Large intestine (tissue), 3 donors: ENCODE results near the gene TBC1D4. TPM values are rescaled to one million over a fixed set of nuclear protein-coding genes. Genes with fewer than 3 reads are reported as not detected.
"Not testable (repeated sequence)": the region's sequence is repeated elsewhere in the genome, so short reads cannot be mapped to it uniquely, and the experiment has no call there.

ENCODE experiments used
- DNase-seq, 2 donors: peaks; one replicate each; pipeline versions ENCODE4 v3.0.0 to v3.0.0-alpha.2; 2013
- H3K27ac ChIP-seq: one replicate; pipeline ENCODE4 v1.5.1; 2013; ENCODE audit warnings: low read length
- H3K27me3 ChIP-seq: 2 replicates; pipeline ENCODE4 v1.6.1; 2013; ENCODE audit warnings: low read length; ENCODE audit not compliant: control insufficient read depth, insufficient read depth
- H3K36me3 ChIP-seq: 2 replicates; pipeline ENCODE4 v1.6.1; 2013; ENCODE audit warnings: low read length; ENCODE audit not compliant: control insufficient read depth, insufficient read depth
- H3K4me1 ChIP-seq: one replicate; pipeline ENCODE4 v1.6.1; 2013; ENCODE audit warnings: low read length; ENCODE audit not compliant: control insufficient read depth, insufficient read depth
- H3K4me3 ChIP-seq: one replicate; pipeline ENCODE4 v1.5.1; 2013; ENCODE audit warnings: low read length
- H3K9me3 ChIP-seq: one replicate; pipeline ENCODE4 v1.6.1; 2013; ENCODE audit warnings: mild to moderate bottlenecking, low read depth, low read length, moderate library complexity; ENCODE audit not compliant: control insufficient read depth
- WGBS: methylation state at CpG from one replicate; pipeline ENCODE4 v1.1.5; 2013; ENCODE audit warnings: low lambda C conversion rate; ENCODE audit not compliant: insufficient coverage; 5-methylcytosine and 5-hydroxymethylcytosine counted together
- polyA plus RNA-seq: library from polyadenylated mRNA; unstranded; fragments of 120-200 nt; gene quantifications from one replicate; pipeline ENCODE4 v1.2.1, GENCODE V29; 2013

Gene TBC1D4
- polyA plus RNA-seq, 1 donor = 10.1 TPM

DNA sequence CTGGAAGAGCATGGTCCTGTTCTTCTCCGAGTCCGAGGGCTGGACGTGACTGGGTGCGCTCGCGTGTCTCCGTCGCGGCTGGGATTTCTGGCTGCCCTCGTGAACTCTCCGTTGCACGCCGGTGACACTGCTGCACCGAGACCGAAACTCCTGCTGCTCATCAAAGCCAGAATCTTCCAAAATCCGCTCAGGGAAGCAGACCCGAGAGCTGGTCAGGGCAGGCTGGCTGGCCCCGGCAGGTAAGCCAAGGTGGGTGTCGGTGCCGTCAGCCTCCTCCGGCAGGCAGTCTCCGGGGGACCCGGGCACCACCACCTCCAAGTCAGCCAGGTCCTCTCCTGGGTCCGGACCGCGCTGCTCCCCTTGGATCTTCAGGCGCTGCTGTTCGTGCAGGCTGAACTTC is 119.9 kb downstream of the TBC1D4 start:
- Histone ChIP-seq H3K4me1 (no peaks in the 10 kb centered on the region), H3K9me3 (peaks cover 3% of the 10 kb centered on the region), H3K4me3 (no peak overlapping the region), H3K36me3 (no peaks in the 10 kb centered on the region), H3K27me3 (no peaks in the 10 kb centered on the region), H3K27ac (no peak overlapping the region)
- WGBS = no CpG with 5 or more reads among the region's 28 CpGs
- DNase-seq = no peak

DNA sequence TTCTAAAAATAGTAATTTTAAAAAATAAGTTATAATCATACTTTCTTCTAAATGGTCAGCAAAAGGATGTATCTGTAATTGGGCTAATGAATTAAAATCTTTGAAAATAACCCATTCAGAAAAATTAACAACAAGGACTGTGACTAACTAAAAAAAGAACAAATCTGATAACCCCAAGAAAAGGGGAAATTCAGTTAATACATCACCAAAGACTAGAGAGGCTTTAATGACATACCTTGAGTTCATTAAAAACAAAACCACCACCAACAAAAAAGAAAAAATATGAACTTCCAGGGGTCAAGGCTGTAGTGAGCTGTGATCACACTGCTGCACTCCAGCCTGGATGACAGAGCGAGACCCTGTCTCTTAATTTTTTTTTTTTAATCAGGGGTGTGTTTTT is 121.8 kb downstream of the TBC1D4 start:
- DNase-seq = no peak
- H3K36me3 ChIP-seq = no peaks in the 10 kb centered on the region
- no peaks in the 10 kb centered on the region for H3K4me1 ChIP-seq
- H3K27me3 ChIP-seq = no peaks in the 10 kb centered on the region
- H3K9me3 ChIP-seq = peaks cover 3% of the 10 kb centered on the region
- H3K27ac ChIP-seq = no peak overlapping the region
- WGBS = no CpG with 5 or more reads among the region's 1 CpG
- H3K4me3 ChIP-seq = no peak overlapping the region

DNA sequence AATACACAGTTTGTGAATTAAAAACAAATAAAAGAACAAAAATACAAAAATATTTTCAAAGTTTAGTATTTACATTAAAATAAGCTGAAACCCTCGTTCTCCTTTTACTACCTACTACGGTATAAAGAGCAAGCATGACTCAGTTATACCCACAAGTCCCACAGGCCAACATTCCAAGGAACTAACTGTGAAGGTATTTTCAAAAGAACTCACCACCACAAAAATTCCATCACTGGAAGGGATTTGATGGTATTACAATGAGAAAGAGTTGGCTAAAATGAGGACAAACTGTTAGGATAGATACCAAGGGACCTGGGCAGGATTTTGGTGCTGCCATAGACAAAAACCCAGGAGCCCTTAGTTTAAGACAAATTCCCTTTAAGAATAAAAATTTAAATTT is 122.7 kb downstream of the TBC1D4 start:
- DNase-seq = no peak
- Histone ChIP-seq H3K27me3 (no peaks in the 10 kb centered on the region), H3K4me1 (no peaks in the 10 kb centered on the region), H3K9me3 (peaks cover 3% of the 10 kb centered on the region), H3K27ac (no peak overlapping the region), H3K36me3 (no peaks in the 10 kb centered on the region), H3K4me3 (no peak overlapping the region)
- 73% methylated on average over 2 of the region's 2 CpGs for WGBS

DNA sequence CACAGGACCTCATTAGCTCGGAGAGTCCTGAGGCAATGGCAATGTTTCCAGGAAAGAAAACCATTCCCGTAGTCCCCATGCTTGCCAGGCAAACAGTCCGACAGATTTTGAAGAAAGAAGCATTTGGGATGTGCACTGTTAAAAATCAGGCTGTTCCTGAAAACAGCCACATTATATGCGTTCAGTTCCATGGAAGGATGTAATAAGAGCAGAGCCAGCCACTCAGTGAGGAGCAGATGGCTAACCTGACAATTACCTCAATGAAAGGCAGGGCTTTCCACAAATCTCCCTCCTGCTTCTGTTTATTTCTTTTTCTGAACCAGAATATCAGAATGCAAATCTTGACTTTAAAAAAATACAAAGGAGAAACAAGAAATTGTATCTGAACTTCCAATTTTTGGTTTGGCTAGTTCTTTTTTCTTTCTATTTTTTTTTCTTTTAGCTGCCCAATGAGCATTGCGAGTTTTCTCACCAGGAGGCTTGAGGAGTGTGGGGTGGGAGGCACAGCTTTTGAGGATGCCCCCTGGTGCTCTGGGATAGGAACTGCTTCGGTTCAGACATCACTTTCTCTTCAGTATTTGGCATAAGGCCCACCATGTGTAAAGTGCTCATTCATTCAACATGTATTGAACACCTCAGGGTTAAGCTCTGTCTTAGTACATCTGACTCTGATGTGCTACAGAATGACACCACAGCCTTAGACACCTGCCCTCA is 124.2 kb downstream of the TBC1D4 start:
- 90% methylated on average over 2 of the region's 6 CpGs for WGBS
- no peak overlapping the region for H3K4me3 ChIP-seq
- no peaks in the 10 kb centered on the region for H3K4me1 ChIP-seq
- no peak overlapping the region for H3K27ac ChIP-seq
- peaks cover 3% of the 10 kb centered on the region for H3K9me3 ChIP-seq
- no peaks in the 10 kb centered on the region for H3K27me3 ChIP-seq
- no peaks in the 10 kb centered on the region for H3K36me3 ChIP-seq
- peak in 1 of 2 donors; percentile 22 for DNase-seq

DNA sequence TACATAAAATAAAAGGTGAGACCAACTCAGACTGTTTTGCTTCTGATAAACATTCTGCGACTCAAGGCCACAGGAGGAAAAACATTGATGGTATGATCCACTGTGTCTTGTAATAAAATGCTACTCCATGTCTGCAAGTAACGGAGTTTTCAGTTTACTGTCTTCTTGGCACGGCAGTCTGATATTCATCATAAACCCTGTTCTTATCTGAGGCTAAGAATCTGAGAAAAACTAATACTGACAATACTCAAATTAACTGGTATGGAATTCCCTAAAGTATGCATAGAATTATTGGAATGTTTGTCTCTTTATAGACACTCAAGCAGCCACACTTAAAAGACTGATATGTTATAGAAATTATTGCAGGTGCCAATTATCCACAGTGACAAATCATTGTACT is 125.5 kb downstream of the TBC1D4 start:
- H3K9me3 ChIP-seq = no peaks in the 10 kb centered on the region
- no peak overlapping the region for H3K4me3 ChIP-seq
- no peaks in the 10 kb centered on the region for H3K36me3 ChIP-seq
- no peaks in the 10 kb centered on the region for H3K4me1 ChIP-seq
- no peak for DNase-seq
- no CpG with 5 or more reads among the region's 3 CpGs for WGBS
- H3K27me3 ChIP-seq = no peaks in the 10 kb centered on the region
- H3K27ac ChIP-seq = no peak overlapping the region

DNA sequence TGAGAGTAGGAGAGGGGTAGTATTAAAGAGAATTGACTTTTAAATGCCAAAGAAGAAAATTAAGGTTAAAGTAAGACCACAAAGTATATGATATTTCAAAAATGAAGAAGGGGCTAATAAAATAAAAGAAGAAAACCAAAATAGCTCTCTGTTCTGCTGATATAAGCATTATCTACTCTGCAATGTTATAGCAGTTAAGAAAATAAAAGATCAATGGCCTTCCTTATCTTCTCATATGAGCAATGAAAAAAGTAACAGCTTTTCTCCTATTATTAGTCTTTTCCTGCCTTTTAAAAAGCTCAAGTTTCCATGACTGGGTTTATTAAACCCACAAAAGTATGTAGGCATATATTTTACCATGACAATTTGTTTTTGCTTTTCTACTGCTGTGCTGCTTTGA is 126.4 kb downstream of the TBC1D4 start:
- H3K27me3 ChIP-seq = no peaks in the 10 kb centered on the region
- no peak overlapping the region for H3K4me3 ChIP-seq
- no peaks in the 10 kb centered on the region for H3K36me3 ChIP-seq
- H3K27ac ChIP-seq = no peak overlapping the region
- DNase-seq = no peak
- no peaks in the 10 kb centered on the region for H3K9me3 ChIP-seq
- H3K4me1 ChIP-seq = no peaks in the 10 kb centered on the region

DNA sequence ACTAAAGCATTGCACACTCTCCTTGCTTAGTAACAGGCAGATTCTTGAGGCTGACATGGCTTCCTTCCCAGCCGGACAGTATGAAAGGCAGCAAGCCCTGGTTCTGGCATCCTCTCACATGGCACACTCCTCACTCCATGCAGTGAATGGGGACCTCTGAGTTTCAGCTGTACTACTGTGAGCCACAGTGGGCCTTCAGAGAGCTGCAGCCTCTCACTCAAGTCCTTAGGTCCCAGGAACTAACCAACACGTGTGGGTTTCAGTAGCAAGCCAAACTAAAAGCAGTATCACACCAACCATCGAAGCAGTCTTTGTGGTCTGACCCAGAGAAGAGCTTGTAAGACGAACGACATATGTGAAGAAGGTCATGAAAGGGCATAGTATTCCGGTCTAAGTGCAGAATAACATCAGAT is 128.2 kb downstream of the TBC1D4 start:
- no peaks in the 10 kb centered on the region for H3K27me3 ChIP-seq
- no peaks in the 10 kb centered on the region for H3K9me3 ChIP-seq
- H3K36me3 ChIP-seq = no peaks in the 10 kb centered on the region
- no peak for DNase-seq
- H3K4me3 ChIP-seq = no peak overlapping the region
- 83% methylated on average over 4 of the region's 6 CpGs for WGBS
- no peaks in the 10 kb centered on the region for H3K4me1 ChIP-seq
- H3K27ac ChIP-seq = no peak overlapping the region

DNA sequence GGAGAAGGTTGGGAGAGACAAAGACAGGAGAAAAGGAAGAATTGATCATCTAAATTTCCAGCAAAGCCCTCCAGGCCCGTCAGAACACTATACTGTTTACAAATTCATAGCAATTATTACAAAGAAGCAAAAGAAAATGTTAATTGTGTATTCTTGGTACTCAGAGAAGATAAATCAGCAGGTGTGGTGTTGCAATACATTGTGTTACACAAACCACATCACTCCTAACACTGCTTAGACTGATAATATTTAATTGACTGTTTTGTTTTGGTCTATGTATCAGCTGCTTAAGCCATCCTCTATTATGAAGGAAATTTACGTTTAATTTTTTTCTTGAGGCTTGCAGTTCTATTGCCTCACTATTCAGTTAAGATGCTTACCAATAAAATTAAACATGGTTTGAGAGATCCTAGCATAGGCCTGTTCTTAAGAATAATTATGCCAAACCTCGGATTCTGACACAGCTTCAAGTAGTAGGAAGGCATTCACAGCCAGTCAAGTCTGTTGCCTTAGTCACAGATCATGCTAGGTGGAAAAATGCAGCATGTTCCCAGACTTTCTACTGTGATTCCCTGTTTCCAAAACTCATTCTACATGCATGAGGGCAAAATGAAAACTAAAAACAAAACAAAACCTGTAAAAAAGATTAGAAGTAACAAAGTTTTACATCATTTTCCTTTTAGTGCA is 129.2 kb downstream of the TBC1D4 start:
- no CpG with 5 or more reads among the region's 3 CpGs for WGBS
- H3K4me1 ChIP-seq = no peaks in the 10 kb centered on the region

DNA sequence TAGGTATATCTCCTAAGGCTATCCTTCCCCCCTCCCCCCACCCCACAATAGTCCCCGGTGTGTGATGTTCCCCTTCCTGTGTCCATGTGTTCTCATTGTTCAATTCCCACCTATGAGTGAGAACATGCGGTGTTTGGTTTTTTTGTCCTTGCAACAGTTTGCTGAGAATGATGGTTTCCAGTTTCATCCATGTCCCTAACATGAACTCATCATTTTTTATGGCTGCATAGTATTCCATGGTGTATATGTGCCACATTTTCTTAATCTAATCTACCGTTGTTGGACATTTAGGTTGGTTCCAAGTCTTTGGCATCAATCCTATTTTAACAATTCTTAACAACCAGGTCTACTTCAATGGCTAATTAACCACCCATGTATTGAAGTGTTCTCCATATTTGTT is 130.4 kb downstream of the TBC1D4 start:
- 100% methylated on average over 1 of the region's 3 CpGs for WGBS
- DNase-seq, H3K4me1 ChIP-seq, H3K27me3 ChIP-seq, H3K4me3 ChIP-seq, H3K27ac ChIP-seq, H3K36me3 ChIP-seq, H3K9me3 ChIP-seq: not testable (repeated sequence)

More for the DNA sequence above, 129.2 kb downstream of the TBC1D4 start:
- no peaks in the 10 kb centered on the region for H3K9me3 ChIP-seq
- no peaks in the 10 kb centered on the region for H3K27me3 ChIP-seq
- H3K36me3 ChIP-seq = no peaks in the 10 kb centered on the region
- DNase-seq = no peak
- H3K4me3 ChIP-seq = no peak overlapping the region
- H3K27ac ChIP-seq = no peak overlapping the region

DNA sequence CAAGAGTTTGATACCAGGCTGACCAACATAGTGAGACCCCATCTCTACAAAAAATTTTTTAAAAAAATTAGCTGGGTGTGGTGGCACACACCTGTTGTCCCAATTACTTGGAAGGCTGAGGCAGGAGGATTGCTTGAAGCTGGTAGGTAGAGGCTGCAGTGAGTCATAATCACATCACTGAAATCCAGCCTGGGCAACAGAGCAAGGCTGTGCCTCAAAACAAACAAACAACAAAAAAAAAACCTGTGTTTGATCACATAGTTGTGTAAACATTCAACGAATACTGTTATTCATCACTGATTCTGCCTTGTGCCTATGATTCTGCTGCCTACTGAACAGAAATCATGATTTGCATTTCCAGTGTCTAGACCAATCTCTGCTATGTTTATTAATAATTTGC is 134.0 kb downstream of the TBC1D4 start:
- Histone ChIP-seq H3K36me3 (no peaks in the 10 kb centered on the region), H3K27me3 (no peaks in the 10 kb centered on the region), H3K27ac (no peak overlapping the region), H3K9me3 (no peaks in the 10 kb centered on the region), H3K4me3 (no peak overlapping the region), H3K4me1 (no peaks in the 10 kb centered on the region)
- no CpG with 5 or more reads among the region's 1 CpG for WGBS
- DNase-seq = no peak

DNA sequence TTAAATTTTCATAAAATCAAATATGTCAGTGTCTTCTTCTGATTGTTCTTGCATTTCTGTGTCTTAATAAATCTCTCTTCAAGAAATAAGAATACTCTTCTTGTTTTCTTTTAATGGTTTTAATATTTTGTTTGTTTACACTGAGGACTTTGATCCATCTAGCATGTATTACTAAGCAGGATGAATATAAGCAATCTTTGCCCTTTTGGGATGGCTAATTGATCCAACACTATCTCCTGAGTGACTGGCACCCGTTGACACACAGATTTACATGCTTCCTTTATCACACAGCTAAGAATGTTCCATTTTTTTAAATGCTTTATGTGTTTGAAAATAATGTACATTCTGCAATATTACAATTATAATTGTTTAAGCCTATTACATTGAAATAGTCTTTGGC is 134.5 kb downstream of the TBC1D4 start:
- Histone ChIP-seq H3K36me3 (no peaks in the 10 kb centered on the region), H3K9me3 (no peaks in the 10 kb centered on the region), H3K4me3 (no peak overlapping the region), H3K27me3 (no peaks in the 10 kb centered on the region), H3K27ac (no peak overlapping the region), H3K4me1 (no peaks in the 10 kb centered on the region)
- no peak for DNase-seq
- no CpG with 5 or more reads among the region's 1 CpG for WGBS
